Stomach (tissue), 9 donors: ENCODE measurements around the gene EDA. TPM values are rescaled to one million over a fixed set of nuclear protein-coding genes. Genes with fewer than 3 reads are reported as not detected.

Source experiments
- DNase-seq, 2 donors: peaks; one replicate each; pipeline versions ENCODE4 v3.0.0 to v3.0.0-alpha.2; 2013 to 2019
- H3K27ac ChIP-seq, 5 donors: fragments of 200-600 bp in 4 of 5; sonication (generic) in 4 of 5; one replicate each; pipeline ENCODE4 v1.5.1; 2013 to 2019; ENCODE audit warnings: mild to moderate bottlenecking in 1 of 5, moderate library complexity in 1 of 5
- H3K27me3 ChIP-seq, 3 donors: fragments of 200-600 bp; sonication (generic); one replicate each; pipeline ENCODE4 v1.5.1; 2017 to 2019; ENCODE audit warnings: mixed run types in 1 of 3
- H3K36me3 ChIP-seq, 4 donors: fragments of 200-600 bp; sonication (generic); 1 replicate in 3 of 4; 2 replicates in 1 of 4; pipeline ENCODE4 v1.5.1; 2016 to 2019
- H3K4me1 ChIP-seq, 4 donors: fragments of 200-600 bp; sonication (generic); one replicate each; pipeline ENCODE4 v1.5.1; 2016 to 2019
- H3K4me3 ChIP-seq, 4 donors: fragments of 200-600 bp; sonication (generic) in 3 of 4; one replicate each; pipeline ENCODE4 v1.5.1; 2016 to 2019; ENCODE audit warnings: mild to moderate bottlenecking in 1 of 4
- H3K9me3 ChIP-seq, 4 donors: fragments of 200-600 bp; sonication (generic); one replicate each; pipeline ENCODE4 v1.5.1; 2016 to 2019
- CTCF ChIP-seq, 7 experiments: fragments of 450-650 bp in 4 of 7; fragments of 200-600 bp in 3 of 7; sonication (generic) in 3 of 7; IDR thresholded peaks; one replicate each; pipeline ENCODE4 v1.5.1; 2016 to 2019; ENCODE audit warnings: antibody characterized with exemption in 7 of 7, control low read depth in 2 of 7, mild to moderate bottlenecking in 1 of 7
- EP300 ChIP-seq: sonication (generic); formaldehyde crosslinking; IDR thresholded peaks from one replicate; pipeline ENCODE4 v1.6.1; 2017; ENCODE audit warnings: antibody characterized with exemption
- POLR2A ChIP-seq, 4 donors: fragments of 450-650 bp; IDR thresholded peaks; one replicate each; pipeline ENCODE4 v1.6.1; 2016; ENCODE audit warnings: antibody characterized with exemption in 4 of 4, control low read depth in 2 of 4, mild to moderate bottlenecking in 1 of 4, moderate library complexity in 1 of 4
- POLR2AphosphoS5 ChIP-seq, 3 donors: sonication (generic); formaldehyde crosslinking; IDR thresholded peaks; one replicate each; pipeline ENCODE4 v1.6.1; 2016; ENCODE audit warnings: antibody characterized with exemption in 3 of 3
- WGBS, 5 donors: extraction: QIAGEN DNeasy Blood & Tissue Kit in 3 of 5; methylation state at CpG; one replicate each; pipeline versions ENCODE4 v1.1.5 to v1.1.7; 2013 to 2018; 5-methylcytosine and 5-hydroxymethylcytosine counted together
- intact Hi-C: fragments of 100-400 bp; cut with DNase I; formaldehyde crosslinking; loops from one replicate; pipeline ENCODE4 v1.15.1; 2023; ENCODE audit warnings: low total_unique reads
- polyA plus RNA-seq, 3 donors: library from polyadenylated mRNA; stranded (reverse); fragments of 200-250 nt; gene quantifications; one replicate each; pipeline ENCODE4 v1.2.3, GENCODE V29; 2013
- total RNA-seq, 5 donors: library from RNA; depleted of rRNA; stranded (reverse); fragments of >200 nt; gene quantifications; one replicate each; pipeline versions ENCODE4 v1.1.0 to v1.2.3, GENCODE V29; 2014 to 2016
- donor health status: healthy with polysubstance abuse.
- donor health status: Bipolar disorder and iron deficiency.
- donor health status: healthy.

EDA gene
- total and polyA plus RNA-seq, 8 donors = 1.6 to 26.1 (median 3.1) TPM; not detected in 1

DNA sequence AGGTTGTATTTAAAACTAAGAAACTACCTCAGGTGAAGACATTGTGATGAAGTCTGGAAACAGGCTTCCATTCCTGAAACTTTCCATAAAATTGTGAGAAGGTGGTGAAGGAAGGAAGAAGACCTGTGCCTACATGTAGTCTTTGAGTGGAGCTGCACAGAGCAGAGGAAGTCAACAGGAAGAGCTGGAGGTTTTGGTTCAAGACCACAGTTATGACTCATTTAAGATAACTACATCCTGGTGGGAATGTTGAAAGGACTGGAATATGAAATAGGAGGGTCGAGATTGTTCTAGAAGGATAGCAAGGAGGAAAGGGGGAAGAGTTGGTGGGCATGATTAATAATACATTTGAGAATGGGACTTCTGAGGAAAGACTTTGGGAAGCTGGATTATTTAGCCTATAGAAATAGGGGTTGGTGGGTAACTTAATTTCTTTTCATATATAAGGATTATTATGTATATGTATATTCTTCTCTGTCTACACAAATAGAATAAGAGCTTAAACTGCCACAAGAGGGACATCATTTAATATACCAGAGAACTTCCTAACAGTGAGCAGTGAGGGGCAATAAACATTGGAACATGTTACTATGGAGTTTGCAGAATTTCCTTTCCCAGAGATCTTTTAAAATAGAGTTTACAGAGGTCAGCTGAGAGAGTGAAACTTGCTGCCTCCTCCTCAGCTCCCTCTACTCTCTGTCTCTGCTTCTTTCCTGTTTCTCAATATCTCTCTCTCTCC lies 410.4 kb downstream of the EDA start:
- no peak for DNase-seq
- no peak for TF ChIP-seq POLR2AphosphoS5 (IDR thresholded peaks at IDR 0.05)
- no peak for TF ChIP-seq EP300
- no peaks in the 10 kb centered on the region for H3K36me3 ChIP-seq
- no peak overlapping the region for H3K4me3 ChIP-seq
- intact Hi-C loops = no loop called here
- no peak overlapping the region for H3K27ac ChIP-seq
- no peaks in the 10 kb centered on the region for H3K27me3 ChIP-seq
- peaks cover 0 to 10% (median 3%) of the 10 kb centered on the region in 4 donors for H3K4me1 ChIP-seq
- no peaks in the 10 kb centered on the region for H3K9me3 ChIP-seq
- WGBS, 5 donors = 23 to 47% (median 38%) methylated on average over 1 of the region's 1 CpG

- no peak for DNase-seq
- Histone ChIP-seq H3K4me3 (no peak overlapping the region), H3K9me3 (no peaks in the 10 kb centered on the region), H3K4me1 (peaks cover 0 to 10% (median 3%) of the 10 kb centered on the region in 4 donors), H3K27me3 (no peaks in the 10 kb centered on the region), H3K36me3 (no peaks in the 10 kb centered on the region), H3K27ac (no peak overlapping the region)
- intact Hi-C loops = no loop called here
- TF ChIP-seq POLR2AphosphoS5 (IDR thresholded peaks at IDR 0.05) = no peak
- no peak for TF ChIP-seq CTCF (IDR thresholded peaks at IDR 0.05)
- TF ChIP-seq POLR2A (IDR thresholded peaks at IDR 0.05) = no peak
- TF ChIP-seq EP300 = no peak
- 59 to 71% (median 65%) methylated on average over 4 of the region's 4 CpGs for WGBS, 5 donors
Measured at GRCh38 chrX:70026851-70027200, 410.9 kb downstream of the EDA start.

- intact Hi-C loops = loop anchor here (10.0 kb wide), 2 partner anchors 65 to 495 kb away; no protein-coding TSS in a partner anchor
- Histone ChIP-seq H3K9me3 (no peaks in the 10 kb centered on the region), H3K4me3 (no peak overlapping the region), H3K27me3 (peaks cover 0 to 4% (median 0%) of the 10 kb centered on the region in 3 donors), H3K4me1 (peaks cover 0 to 10% (median 3%) of the 10 kb centered on the region in 4 donors), H3K36me3 (no peaks in the 10 kb centered on the region), H3K27ac (no peak overlapping the region)
- no peak for DNase-seq
- TF ChIP-seq EP300 (no peak), POLR2AphosphoS5 (IDR thresholded peaks at IDR 0.05) (no peak), CTCF (IDR thresholded peaks at IDR 0.05) (no peak)
- 19 to 61% (median 55%) methylated on average over 1 to 4 of the region's 4 CpGs for WGBS, 5 donors
Measured at GRCh38 chrX:70029863-70030262, 413.9 kb downstream of the EDA start.

- peak; percentile 43 to 76 for DNase-seq
- no peak for TF ChIP-seq POLR2A (IDR thresholded peaks at IDR 0.05)
- peak in 4 of 7 experiments; percentile 42 to 65 (median 60) for TF ChIP-seq CTCF (IDR thresholded peaks at IDR 0.05)
- Histone ChIP-seq H3K9me3 (no peaks in the 10 kb centered on the region), H3K4me3 (no peak overlapping the region), H3K27ac (no peak overlapping the region), H3K36me3 (no peaks in the 10 kb centered on the region), H3K4me1 (peaks cover 0 to 5% (median under 1%) of the 10 kb centered on the region in 4 donors), H3K27me3 (peaks cover 0 to 4% (median 0%) of the 10 kb centered on the region in 3 donors)
- 0 to 13% (median 6%) methylated on average over 1 to 4 of the region's 4 CpGs for WGBS, 5 donors
- intact Hi-C loops = loop anchor here (10.0 kb wide), 2 partner anchors 64 to 496 kb away; no protein-coding TSS in a partner anchor
Measured at GRCh38 chrX:70030301-70030767, 414.4 kb downstream of the EDA start.

GRCh38 chrX:70032792-70033191 lies 416.9 kb downstream of the EDA start:
- no peak overlapping the region for H3K27ac ChIP-seq
- no peak overlapping the region for H3K4me3 ChIP-seq
- intact Hi-C loops = loop anchor here (10.0 kb wide), 2 partner anchors 62 to 498 kb away; no protein-coding TSS in a partner anchor
- peaks cover 0 to 4% (median 0%) of the 10 kb centered on the region in 3 donors for H3K27me3 ChIP-seq
- no peaks in the 10 kb centered on the region for H3K4me1 ChIP-seq
- H3K9me3 ChIP-seq = no peaks in the 10 kb centered on the region
- no peaks in the 10 kb centered on the region for H3K36me3 ChIP-seq
- no peak for DNase-seq
- TF ChIP-seq EP300 (no peak), POLR2A (IDR thresholded peaks at IDR 0.05) (no peak), CTCF (IDR thresholded peaks at IDR 0.05) (no peak), POLR2AphosphoS5 (IDR thresholded peaks at IDR 0.05) (no peak)
- WGBS, 5 donors = 48 to 68% (median 62%) methylated on average over 2 of the region's 2 CpGs
